LoVo (cell line): ENCODE data around the gene CUBN.

Experiments used
- DNase-seq: peaks from one replicate; pipeline ENCODE4 v3.0.0-alpha.2; 2016; ENCODE audit warnings: low spot score

Gene CUBN

DNA sequence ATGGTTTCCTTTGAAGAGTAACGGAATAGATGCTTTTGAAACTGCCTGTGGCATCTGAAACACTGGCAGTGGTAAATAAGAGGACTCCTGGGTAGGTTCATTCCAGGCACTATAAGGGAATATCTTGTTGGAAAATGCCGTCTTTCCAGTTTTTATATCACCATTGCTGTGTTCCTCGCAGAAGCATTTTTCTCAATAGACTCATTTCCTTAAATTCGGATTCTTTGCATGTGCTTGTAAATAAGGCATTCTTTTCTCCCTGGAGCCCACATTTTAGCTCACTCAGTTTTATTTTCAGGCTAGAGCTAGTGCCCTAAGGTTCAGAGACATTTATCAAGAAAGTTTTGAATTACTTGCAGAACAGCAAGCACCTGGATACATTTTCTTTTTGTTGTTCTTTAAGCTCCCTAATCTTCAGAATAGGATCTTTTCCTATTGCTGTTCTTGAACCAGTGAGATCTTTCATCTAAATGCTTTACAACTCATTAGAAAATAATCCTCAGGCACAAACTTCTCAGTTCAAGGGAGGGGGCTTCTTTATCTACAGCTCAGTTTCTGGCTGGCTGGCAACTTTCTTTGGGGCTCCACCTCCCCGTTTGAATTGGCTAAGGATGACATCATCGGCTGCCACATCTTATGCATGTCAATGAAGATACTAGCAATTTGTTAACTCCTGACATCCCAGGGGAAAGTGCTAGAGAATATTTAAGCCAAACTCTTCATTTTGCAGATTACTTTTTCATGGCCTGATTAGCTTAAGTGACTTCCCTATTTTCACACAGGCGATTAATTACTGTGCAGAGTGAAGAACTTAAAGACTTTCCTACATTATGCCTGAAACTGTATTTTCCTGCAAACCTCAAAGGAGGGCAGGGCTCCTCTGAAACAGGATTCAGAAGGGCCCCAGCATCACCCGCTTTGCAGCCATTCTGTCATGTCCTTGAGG lies 178.7 kb downstream of the CUBN start:
- DNase-seq: no peak

GRCh38 chr10:16949816-16950215 lies 179.8 kb downstream of the CUBN start:
- no peak for DNase-seq

DNA sequence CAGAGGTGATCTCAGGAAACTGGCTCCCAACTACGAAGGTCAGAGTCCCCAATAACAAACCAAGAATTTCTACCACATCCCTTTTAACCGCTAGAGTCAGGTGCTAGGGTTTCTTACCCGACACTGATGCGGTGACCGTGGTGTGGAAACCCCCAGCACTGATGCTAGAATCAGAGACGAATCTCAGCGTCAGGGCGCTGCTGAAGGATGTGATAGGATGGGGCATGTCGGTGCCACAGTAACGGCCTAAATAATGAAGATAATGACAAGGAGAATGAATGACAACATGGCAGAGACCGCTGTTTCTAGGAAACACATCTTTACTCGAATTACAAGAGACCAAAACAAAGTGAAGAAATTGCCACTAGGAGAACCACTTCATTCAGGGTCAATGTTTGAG lies 181.2 kb downstream of the CUBN start:
- DNase-seq: no peak

GRCh38 chr10:16947069-16947468 lies 182.5 kb downstream of the CUBN start:
- no peak for DNase-seq

DNA sequence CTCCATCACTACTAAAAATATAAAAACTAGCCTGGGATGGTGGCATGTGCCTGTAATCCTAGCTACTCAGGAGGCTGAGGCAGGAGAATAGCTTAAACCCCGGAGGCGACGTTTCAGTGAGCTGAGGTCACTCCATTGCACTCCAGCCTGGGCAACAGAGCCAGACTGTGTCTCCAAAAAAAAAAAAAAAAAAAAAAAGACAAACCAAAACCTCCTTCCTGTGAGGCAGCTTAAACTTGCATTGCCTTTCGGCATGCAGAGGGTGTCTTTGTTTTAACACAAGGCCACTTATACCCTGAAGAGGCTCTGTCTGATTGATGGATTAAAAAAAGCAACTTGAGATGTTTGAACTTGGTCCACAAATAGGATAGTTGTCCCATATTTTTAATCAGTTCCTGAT lies 184.0 kb downstream of the CUBN start:
- no peak for DNase-seq

DNA sequence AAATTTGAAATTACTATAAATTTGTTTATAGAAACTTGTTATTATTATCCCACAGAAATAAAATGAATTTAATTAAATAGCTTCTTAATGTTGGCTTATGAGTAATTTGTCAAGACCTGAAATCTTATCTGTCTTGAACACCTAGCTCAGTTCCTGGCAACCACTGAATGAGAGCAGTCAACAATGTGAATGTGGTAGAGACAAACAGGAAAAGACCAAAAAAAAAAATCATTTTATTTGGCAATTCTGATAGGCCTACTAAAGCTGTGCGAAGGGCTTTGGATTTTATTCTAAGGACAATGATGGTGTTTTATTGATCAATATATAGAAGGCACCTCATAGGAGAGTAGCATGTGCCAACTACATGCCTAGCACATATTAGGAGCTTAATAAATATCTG lies 184.6 kb downstream of the CUBN start:
- DNase-seq: no peak

GRCh38 chr10:16944402-16944801 lies 185.2 kb downstream of the CUBN start:
- DNase-seq: no peak

- no peak for DNase-seq
Measured at GRCh38 chr10:16943295-16944285, 186.0 kb downstream of the CUBN start.

DNA sequence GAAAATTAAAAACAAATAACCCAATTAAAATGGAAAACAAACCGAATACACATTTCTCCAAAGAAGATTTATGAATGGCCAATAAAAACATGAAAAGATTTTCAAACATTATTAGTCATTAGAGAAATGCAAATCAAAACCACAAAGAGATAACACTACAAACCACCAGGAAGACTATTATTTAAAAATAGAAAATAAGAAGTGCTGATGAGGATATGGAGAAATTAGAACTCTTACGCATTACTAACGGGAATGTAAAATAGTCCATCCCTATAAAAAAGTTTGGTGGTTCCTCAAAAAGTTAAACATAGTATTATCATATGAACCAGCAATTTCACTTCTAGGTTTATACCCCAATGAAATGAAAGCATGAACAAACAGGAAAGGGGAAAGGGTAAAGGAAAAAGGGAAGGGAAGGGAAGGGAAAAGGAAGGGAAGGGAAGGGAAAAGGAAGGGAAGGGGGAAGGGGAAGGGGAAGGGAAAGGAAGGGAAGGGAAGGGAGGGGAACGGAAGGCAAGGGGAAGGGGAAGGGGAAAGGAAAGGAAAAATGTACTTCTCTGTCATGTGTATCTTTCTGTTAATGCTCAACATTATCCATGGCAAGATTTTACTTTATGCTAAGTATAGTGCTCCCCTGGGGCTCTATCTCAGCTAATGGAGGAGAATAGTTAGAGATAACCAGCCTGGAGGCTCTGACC lies 187.1 kb downstream of the CUBN start:
- DNase-seq: no peak

DNA sequence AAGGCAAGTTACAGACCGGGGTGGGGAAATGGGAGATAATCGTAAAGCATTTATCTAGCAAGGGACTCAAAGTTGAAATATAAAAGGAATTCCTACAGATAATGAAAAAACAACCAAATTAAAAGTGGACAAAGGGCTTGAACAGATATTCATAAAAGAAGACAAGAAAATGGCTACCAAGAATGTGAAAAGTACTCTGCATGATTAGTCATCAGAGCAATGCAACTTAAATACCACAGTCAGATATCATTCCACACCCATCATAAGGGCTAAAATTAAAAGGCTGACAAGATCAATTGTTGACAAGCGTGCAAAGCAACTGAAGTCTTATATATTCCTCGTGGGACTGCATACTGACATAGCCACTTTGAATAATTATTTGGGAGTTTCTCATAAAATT lies 187.7 kb downstream of the CUBN start:
- no peak for DNase-seq

- no peak for DNase-seq
Measured at GRCh38 chr10:16941067-16941466, 188.5 kb downstream of the CUBN start.

DNA sequence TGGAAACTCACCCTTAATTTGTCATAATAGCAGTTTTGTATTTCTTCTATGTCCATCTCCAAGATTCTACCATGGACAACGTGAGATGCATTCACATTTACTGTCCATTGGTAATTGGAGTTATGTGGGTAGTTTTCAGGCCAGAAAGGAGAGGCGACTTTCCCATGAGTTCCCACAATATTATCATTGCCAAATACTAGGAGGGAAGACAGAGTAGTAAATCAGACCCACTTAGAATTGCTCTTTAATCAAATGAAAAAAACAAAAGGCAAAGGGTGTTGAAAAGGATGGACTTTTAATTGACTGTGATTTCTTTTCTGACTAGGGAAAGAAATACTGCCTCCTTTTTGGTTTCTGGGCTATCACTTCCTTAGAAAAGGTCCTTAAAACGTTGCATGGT lies 190.7 kb downstream of the CUBN start:
- no peak for DNase-seq

GRCh38 chr10:16934461-16934860 lies 195.2 kb downstream of the CUBN start:
- no peak for DNase-seq

DNA sequence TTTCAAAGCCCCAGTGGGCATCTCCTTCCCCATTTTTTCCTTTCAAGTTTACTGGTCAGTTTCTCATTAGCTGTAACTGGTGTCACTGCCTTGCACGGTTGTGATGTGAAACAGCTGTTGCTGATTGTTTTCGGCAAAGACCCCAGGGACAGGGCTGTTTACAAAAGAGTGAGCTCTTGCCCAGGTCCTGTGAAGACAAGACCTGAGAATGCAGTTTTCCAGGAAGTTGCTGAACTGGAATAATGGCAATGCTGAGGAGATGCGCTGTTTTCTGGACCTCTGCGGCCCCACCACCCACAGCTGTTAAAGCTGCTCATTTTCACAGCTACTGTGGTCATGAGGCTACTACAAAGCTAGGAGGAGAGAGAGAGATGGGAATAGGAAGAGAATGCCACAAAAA lies 195.8 kb downstream of the CUBN start:
- no peak for DNase-seq

DNA sequence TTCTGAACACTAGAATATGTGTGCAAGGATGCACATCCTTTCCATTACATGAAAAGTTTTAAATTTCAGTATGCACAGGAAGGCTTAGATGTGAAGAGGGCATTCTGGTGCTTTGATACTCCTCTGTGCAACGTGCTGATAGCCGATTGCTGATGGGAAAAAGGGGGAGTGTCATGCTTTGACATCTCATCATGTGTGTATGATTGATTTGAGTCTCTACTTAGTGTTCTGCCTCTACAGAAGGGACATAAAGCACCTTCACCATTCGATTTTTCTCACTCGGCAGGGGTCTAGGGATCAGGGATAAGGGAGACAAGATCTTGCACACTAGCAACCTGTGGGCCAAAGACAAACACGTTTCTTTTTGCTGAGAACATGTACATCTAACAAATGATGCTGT lies 197.7 kb downstream of the CUBN start:
- no peak for DNase-seq

DNA sequence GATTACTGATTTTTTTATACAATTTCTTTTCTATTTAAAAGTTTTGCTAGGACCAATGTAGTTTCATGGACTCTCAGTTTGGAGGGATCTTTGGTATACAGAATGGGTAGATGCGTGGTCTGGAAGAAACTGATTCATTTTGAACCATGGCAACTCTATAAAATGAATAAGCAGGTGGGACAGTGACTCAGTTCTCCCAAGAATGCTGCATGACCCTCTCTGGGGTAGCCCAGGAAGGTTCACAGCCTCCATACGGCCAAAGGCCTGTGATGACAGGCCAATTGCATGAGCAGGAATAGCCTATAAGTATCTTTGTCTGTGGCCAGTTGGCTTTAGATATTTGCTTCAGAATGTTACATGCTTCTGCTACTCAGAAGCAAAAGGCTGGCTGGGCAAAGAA lies 199.1 kb downstream of the CUBN start:
- DNase-seq: no peak

DNA sequence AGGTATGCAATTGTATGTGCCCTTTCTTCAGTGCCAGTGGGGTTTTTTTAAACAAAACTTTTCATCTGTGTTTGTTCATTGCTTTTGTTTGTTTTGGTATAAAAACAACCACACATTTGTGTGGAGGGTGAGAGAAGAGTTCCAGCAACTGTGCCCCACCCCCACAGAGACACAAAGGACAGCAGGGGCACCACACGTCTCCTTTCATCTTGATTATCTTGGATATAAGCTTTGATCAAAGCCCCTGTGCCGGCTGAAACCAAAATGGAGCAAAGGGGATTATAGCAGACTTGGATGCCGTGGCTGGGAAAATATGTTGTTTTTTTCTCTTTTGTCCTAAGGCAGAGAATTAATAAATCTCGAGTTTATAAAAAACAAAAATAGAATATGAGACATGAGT lies 200.5 kb downstream of the CUBN start:
- no peak for DNase-seq

DNA sequence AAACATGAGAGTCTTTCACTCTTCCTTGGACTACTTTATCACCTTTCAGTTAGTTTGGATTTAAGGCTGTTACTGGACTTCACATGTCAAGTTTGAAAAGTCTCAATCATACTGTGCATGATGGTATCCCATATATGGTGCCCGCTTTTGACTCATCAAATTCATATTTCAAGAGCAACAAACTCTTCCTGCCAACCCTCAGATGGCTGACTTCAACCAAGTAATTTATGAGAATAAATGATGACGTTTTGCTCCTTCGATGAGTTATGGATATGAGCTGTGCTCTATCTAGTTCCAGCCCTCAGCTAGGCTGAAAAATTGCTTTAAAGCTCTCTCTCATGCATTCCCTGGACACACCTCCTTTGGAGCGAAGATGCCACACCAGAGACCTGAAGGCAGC lies 202.1 kb downstream of the CUBN start:
- no peak for DNase-seq

DNA sequence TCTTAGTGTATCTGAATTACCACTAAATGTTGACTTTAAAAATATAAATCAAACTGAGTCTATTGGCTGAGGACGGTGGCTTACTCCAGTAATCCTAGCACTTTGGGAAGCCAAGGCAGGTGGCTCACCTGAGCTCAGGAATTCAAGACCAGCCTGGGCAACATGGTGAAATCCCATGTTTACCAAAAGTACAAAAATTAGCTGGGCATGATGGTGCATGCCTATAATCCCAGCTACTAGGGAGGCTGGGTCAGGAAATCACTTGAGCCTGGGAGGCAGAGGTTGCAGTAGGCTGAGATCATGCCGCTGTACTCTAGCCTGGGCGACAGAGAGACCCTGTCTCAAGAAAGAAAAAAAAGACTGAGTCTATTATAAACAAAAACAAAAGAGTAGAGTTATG lies 205.9 kb downstream of the CUBN start:
- no peak for DNase-seq

GRCh38 chr10:16923309-16923708 lies 206.3 kb downstream of the CUBN start:
- DNase-seq: no peak

DNA sequence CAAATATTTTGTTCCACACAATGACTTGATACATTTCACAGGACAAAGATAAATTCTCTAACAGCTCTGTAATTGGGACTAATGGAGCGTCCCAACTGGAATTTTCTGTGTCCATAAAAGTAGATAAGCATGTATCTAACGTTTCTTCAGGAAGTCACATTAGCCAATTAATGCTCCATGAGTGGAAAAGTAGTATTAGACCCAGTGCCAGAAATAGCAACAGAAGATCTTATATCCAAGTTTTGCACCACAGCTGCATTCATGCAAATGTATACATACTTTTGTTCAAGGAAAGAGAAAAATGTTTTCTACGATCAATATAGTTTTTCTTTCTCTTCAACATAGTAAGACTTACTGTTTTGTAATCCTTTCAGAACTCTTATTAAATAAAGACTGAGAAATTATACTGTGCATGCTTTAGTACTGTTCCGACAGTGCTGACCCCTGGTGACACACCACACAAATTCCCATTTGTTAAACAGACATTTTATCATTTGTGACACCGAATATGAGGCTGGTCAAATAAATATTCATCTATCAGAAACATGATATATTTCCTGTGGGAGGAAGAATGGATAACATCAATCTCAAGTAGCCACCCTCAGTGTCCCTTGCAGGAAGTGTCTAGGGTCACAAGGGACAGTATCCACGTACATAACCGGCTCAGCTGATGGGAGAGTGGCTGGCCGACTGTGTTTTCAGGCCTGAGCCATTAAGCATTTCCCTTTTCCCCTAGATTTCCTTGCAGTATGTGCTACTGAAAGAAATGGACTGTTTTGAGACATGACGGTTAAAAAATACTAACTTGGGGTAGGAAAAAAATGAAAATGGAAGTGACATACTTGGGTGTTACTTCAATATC lies 210.3 kb downstream of the CUBN start:
- DNase-seq: no peak
